LNCAP (cell line): ENCODE results near the gene TNFRSF9.

Experiments used
- TF ChIP-seq, protein P1 (sequence below): fragments of 450-650 bp; IDR thresholded peaks from 2 replicates; pipeline ENCODE4 v1.5.1; 2017; ENCODE audit warnings: mild to moderate bottlenecking

Gene TNFRSF9

DNA sequence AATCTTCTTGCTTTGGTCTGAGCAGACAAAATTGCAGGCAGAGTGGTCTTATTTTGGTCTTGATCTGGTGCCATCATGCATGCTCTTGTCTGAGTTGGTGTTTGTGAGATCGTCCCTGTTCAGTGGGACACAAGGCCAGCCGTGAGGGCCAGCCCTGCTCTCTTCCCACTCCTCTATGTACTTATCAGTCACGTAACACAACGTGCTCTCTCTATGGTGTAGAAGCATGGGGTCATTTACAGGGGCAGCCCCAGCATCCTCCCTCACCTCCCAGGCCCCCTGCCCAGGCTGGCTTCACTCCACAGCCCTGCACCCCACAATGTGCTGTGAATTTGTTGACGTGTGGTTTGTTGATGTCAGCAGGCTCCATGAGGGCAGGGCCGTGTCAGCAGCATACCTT lies 69.5 kb downstream of the TNFRSF9 start:
- TF ChIP-seq, protein P1, sequence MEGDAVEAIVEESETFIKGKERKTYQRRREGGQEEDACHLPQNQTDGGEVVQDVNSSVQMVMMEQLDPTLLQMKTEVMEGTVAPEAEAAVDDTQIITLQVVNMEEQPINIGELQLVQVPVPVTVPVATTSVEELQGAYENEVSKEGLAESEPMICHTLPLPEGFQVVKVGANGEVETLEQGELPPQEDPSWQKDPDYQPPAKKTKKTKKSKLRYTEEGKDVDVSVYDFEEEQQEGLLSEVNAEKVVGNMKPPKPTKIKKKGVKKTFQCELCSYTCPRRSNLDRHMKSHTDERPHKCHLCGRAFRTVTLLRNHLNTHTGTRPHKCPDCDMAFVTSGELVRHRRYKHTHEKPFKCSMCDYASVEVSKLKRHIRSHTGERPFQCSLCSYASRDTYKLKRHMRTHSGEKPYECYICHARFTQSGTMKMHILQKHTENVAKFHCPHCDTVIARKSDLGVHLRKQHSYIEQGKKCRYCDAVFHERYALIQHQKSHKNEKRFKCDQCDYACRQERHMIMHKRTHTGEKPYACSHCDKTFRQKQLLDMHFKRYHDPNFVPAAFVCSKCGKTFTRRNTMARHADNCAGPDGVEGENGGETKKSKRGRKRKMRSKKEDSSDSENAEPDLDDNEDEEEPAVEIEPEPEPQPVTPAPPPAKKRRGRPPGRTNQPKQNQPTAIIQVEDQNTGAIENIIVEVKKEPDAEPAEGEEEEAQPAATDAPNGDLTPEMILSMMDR, result no peak

DNA sequence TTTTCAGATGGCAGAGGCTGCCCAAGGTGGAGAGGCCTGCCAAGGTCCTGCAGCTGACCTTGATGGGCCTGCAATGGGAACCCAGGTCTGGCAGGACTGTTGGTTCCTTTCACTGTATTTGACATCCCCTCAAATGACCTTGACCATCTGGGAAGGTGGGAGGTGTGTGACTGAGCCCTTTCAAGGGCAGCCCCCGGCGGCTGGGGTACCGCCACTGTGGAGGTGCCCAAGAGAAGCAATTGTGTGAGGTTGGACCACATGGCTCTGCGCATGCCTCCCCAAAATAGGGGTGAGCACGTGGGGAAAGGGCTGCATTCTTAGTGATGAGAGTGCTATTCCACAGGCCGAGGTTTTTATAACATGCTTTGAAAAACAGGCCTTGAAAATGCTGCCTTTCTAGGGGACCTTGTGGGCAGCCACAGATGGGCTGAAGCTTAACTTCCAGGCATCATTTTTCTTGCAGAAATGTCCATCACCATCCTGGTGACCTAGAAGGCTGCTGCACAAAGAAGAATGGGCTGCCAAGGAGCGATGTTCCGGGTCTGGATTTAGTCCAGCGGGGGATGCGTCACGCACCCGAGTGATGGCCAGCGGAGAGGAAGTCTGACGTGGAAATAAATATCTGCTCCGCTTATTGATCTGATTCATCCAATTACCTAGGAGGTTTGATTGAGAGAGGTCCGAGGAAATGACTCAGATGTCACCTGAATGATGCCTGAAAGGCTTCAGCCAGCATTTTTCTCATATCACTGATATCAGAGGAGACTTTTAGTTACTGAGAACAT lies 71.3 kb downstream of the TNFRSF9 start:
- TF ChIP-seq, protein P1, result no peak

DNA sequence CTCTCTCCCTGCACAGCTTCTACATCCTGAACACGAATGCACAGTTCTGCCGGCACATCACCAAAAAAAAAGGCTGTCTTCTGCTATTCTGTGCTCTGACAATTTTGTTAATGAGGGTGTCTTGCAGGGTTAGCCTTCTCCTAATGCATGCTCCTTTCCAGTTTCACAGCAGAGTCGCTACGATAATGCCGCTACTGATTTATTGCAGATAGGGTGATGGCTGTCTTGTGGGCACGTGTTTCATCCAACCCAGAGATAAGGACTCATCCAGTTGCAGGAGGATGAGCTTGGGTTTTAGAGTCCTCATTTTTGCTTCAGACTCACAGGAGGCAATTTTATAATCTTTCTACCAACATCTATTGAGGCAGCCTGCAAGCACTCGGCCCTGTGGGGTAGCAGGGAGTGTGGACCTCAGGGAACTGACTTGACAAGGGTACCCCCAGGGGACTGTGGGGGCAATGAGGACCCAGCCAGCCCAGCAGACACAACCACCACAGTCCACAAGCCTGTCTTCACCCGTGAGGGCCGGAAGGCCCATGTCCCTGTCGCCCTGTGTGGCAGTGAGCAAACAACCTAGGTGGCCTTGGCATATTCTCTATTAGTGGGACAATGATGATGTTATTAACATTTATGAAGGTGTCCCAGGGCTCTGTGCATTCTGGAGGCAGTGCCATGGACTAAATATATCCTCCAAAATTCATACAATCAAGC lies 72.4 kb downstream of the TNFRSF9 start:
- TF ChIP-seq, protein P1, result no peak

- TF ChIP-seq, protein P1, result no peak
Measured at GRCh38 chr1:7865978-7866377, 74.7 kb downstream of the TNFRSF9 start.
